ENCODE data around the gene CYP4F2. TPM values are rescaled to one million over a fixed set of nuclear protein-coding genes. Genes with fewer than 3 reads are reported as not detected.
"Not testable (repeated sequence)": the region's sequence is repeated elsewhere in the genome, so short reads cannot be mapped to it uniquely, and the experiment has no call there.

Gene CYP4F2
- total and polyA plus RNA-seq, 8 donors = 0.09 to 0.43 (median 0.30) TPM; not detected in 4

DNA sequence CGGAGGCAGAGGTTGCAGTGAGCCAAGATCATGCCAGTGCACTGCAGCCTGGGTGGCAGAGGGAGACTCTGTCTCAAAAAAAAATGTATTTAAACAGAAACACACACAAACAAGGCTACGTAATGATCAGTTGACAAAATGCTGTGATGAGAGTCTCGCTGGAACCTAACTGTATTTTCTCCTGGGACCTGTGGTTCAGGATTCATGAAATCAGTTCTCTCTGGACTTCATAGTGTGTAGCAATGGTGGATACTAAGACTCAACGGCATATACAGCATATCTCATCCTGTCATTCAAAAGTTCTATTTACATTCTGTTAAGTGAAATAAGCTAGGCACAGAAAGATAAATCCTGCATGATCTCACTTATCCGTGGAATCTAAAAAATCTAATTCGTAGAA is 37.4 kb downstream of the CYP4F2 start:
- H3K36me3 ChIP-seq = no peaks in the 10 kb centered on the region
- intact Hi-C loops (cut with DNase I) = no loop called here
- H3K9me3 ChIP-seq = no peaks in the 10 kb centered on the region
- ATAC-seq = no peak
- H3K27ac ChIP-seq = no peak overlapping the region
- TF ChIP-seq, protein P1, sequence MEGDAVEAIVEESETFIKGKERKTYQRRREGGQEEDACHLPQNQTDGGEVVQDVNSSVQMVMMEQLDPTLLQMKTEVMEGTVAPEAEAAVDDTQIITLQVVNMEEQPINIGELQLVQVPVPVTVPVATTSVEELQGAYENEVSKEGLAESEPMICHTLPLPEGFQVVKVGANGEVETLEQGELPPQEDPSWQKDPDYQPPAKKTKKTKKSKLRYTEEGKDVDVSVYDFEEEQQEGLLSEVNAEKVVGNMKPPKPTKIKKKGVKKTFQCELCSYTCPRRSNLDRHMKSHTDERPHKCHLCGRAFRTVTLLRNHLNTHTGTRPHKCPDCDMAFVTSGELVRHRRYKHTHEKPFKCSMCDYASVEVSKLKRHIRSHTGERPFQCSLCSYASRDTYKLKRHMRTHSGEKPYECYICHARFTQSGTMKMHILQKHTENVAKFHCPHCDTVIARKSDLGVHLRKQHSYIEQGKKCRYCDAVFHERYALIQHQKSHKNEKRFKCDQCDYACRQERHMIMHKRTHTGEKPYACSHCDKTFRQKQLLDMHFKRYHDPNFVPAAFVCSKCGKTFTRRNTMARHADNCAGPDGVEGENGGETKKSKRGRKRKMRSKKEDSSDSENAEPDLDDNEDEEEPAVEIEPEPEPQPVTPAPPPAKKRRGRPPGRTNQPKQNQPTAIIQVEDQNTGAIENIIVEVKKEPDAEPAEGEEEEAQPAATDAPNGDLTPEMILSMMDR (IDR thresholded peaks at IDR 0.05) = no peak
- no peak overlapping the region for H3K4me3 ChIP-seq
- no peak for DNase-seq
- no peaks in the 10 kb centered on the region for H3K4me1 ChIP-seq
- WGBS, 2 donors = 41 to 55% methylated on average over 6 of the region's 6 CpGs
- H3K27me3 ChIP-seq = no peaks in the 10 kb centered on the region
- FAIRE-seq = no peak

DNA sequence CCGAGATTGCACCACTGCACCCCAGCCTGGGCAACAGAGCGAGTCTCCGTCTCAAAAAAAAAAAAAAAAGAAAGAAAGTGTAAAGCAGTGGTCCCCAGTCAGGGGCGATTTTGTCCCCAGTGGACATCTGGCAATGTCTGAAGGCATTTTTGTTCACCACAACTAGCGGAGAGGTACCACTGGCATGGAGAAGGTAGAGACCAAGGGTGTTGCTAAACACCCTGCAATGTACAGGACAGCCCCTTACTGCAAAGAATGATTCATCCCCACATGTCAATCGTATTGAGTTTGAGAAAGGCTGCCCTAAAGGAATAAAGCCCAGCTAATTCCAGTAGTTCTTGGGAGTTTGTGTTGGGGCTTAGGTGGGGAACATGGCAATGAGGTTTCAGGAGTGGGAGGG is 38.7 kb downstream of the CYP4F2 start:
- intact Hi-C loops (cut with DNase I) = no loop called here
- H3K27ac ChIP-seq = no peak overlapping the region
- H3K4me1 ChIP-seq = no peaks in the 10 kb centered on the region
- H3K4me3 ChIP-seq = no peak overlapping the region
- whole genome bisulfite sequencing, 2 donors = 63 to 72% methylated on average over 6 of the region's 6 CpGs
- no peak for FAIRE-seq
- no peak for ATAC-seq
- H3K36me3 ChIP-seq = no peaks in the 10 kb centered on the region
- no peak for DNase-seq
- no peaks in the 10 kb centered on the region for H3K27me3 ChIP-seq
- TF ChIP-seq, protein P1 (IDR thresholded peaks at IDR 0.05) = no peak
- H3K9me3 ChIP-seq = no peaks in the 10 kb centered on the region

DNA sequence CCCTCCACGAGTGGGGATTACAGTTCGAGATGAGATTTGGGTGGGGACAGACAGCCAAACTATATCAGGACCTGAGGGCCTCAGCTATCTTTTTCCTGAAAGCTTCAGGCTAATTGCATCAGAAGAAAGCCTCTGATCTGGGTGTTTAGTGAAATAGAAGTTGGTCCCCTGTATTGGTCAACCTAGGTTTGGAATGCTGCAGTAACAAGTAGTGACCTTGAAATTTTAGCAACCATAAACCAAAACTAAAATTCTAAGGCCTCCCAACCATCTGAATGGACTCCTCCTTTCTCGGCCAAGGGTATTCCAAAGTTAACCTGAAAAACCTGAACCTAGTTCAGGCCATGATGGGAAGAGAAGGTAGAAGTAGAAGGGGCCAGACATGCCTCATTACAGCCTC is 47.5 kb downstream of the CYP4F2 start:
- Histone ChIP-seq H3K27me3 (peaks cover 0 to 4% (median 0%) of the 10 kb centered on the region in 4 donors), H3K9me3 (no peaks in the 10 kb centered on the region), H3K4me1 (no peaks in the 10 kb centered on the region), H3K36me3 (no peaks in the 10 kb centered on the region), H3K4me3 (no peak overlapping the region), H3K27ac (no peak overlapping the region)
- TF ChIP-seq, protein P1 (IDR thresholded peaks at IDR 0.05) = no peak
- ATAC-seq (no peak), FAIRE-seq (no peak), DNase-seq (no peak)
- intact Hi-C loops (cut with DNase I) = no loop called here
- WGBS, 2 donors = 73 to 78% methylated on average over 3 of the region's 3 CpGs

DNA sequence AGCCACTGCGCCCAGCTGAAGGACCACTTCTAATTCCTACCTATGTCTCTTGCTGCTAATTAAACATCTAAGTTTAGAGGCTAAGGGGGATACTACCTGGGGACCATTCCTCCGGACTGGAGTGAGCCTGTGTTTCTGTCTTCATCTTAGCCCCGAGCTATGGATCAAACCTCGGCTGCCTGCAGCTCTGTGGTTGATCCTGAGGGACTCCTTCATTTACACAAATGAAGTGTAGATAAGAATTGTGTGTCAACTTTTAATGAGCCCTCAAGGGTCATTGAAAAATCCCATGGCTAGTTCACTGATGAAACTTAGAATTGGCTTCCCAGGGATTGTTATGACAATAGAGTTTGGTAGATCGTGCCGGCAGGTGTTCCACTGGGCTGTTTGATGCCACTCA is 51.0 kb downstream of the CYP4F2 start:
- DNase-seq (no peak), ATAC-seq (no peak)
- TF ChIP-seq, protein P1 (IDR thresholded peaks at IDR 0.05) = no peak

DNA sequence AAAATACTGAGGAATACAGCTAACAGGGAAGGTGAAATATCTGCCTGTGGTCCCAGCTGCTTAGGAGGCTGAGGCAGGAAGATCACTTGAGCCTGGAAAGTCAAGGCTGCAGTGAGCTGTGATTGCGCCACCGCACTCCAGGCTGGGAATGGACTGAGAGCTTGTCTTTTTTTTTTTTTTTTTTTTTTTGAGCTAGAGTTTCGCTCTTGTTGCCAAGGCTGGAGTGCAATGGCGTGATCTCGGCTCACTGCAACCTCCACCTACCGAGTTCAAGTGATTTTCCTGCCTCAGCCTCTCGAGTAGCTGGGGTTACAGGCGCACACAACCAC is 54.0 kb downstream of the CYP4F2 start:
- FAIRE-seq; H3K4me1 ChIP-seq; ATAC-seq; H3K4me3 ChIP-seq; intact Hi-C loops (cut with DNase I); H3K36me3 ChIP-seq; H3K27ac ChIP-seq; H3K27me3 ChIP-seq; H3K9me3 ChIP-seq: not testable (repeated sequence)
- peak in 1 of 6 donors; percentile 30 for DNase-seq
- WGBS, 2 donors = 51 to 61% methylated on average over 7 to 8 of the region's 8 CpGs

More for the DNA sequence above, 51.0 kb downstream of the CYP4F2 start:
- FAIRE-seq = no peak
- intact Hi-C loops (cut with DNase I) = no loop called here
- no peak overlapping the region for H3K4me3 ChIP-seq
- H3K27ac ChIP-seq = no peak overlapping the region
- H3K4me1 ChIP-seq = no peaks in the 10 kb centered on the region
- H3K9me3 ChIP-seq = no peaks in the 10 kb centered on the region
- 64 to 68% methylated on average over 6 of the region's 6 CpGs for WGBS, 2 donors
- no peaks in the 10 kb centered on the region for H3K27me3 ChIP-seq
- H3K36me3 ChIP-seq = no peaks in the 10 kb centered on the region

All from pancreas (tissue), 10 donors.